A549 treated with CORT108297 at 1 μM for 4 hours (cell line): ENCODE measurements around the gene CCDC197. TPM values are rescaled to one million over a fixed set of nuclear protein-coding genes. Genes with fewer than 3 reads are reported as not detected.

Experiments
- total RNA-seq: library from RNA; stranded (reverse); fragments of 200-300 nt; extraction: Qiagen RNA extraction; gene quantifications from 5 replicates; pipeline ENCODE4 v1.2.3, GENCODE V29; 2022

The CCDC197 gene
- total RNA-seq: not detected in 5 replicates

GRCh38 chr14:93997082-93997481, at the start of gene CCDC197:
CCDC197 (plus strand) TSS chr14:93997301; CDS start chr14:93998132, 831 bp downstream.

GRCh38 chr14:93976477-93977057, 20.5 kb upstream of the CCDC197 start, which contains the start of gene ASB2:
ASB2 (minus strand) TSS chr14:93976570; CDS start chr14:93964539, 12,031 bp downstream.

GRCh38 chr14:94026173-94026888, 29.2 kb downstream of the CCDC197 start, which contains the start of gene OTUB2:
OTUB2 (plus strand) TSS chr14:94026340; CDS start chr14:94026538, 198 bp downstream.

Other genes starting within 250 kb of the CCDC197 start
- gene PRIMA1, start 208.8 kb upstream of the CCDC197 start, total RNA-seq: 0.24 to 0.39 TPM (median 0.31 TPM) in 5 replicates
- gene FAM181A, start 70.0 kb upstream of the CCDC197 start, total RNA-seq: not detected in 5 replicates
- gene ASB2, start 20.7 kb upstream of the CCDC197 start, total RNA-seq: 1.3 to 3.5 TPM (median 1.8 TPM) in 5 replicates
- 3.8 to 6.0 TPM (median 4.2 TPM) in 5 replicates for gene OTUB2, start 29.0 kb downstream of the CCDC197 start, total RNA-seq
- gene DDX24, start 83.9 kb downstream of the CCDC197 start, total RNA-seq: 175 to 182 TPM (median 177 TPM) in 5 replicates
- gene IFI27L1, start 84.0 kb downstream of the CCDC197 start, total RNA-seq: 16.9 to 20.5 TPM (median 20.0 TPM) in 5 replicates
- gene IFI27, start 113.4 kb downstream of the CCDC197 start, total RNA-seq: 0.89 to 1.9 TPM (median 1.6 TPM) in 5 replicates
- gene IFI27L2, start 132.3 kb downstream of the CCDC197 start, total RNA-seq: 55.5 to 65.5 TPM (median 57.6 TPM) in 5 replicates
- 0.17 to 0.40 TPM (median 0.29 TPM) in 5 replicates for gene PPP4R4, start 177.0 kb downstream of the CCDC197 start, total RNA-seq